ENCODE measurements around the gene UBA7.
A peak's percentile ranks its signal among the peaks of the same experiment; 100 is the strongest.

The UBA7 gene

GRCh38 chr3:49813497-49814174, at the start of gene UBA7:
TSS of gene UBA7 (minus strand) at chr3:49813953. CDS start at chr3:49813787, 166 bp downstream.
- peak within 1 kb of the TSS; percentile 73 for H3K4me3 ChIP-seq (ENCODE audit: low read length)
- no peaks in the 10 kb centered on the region for H3K9me3 ChIP-seq (ENCODE audit: control insufficient read depth, low read length)
- H3K27me3 ChIP-seq (ENCODE audit: control insufficient read depth, insufficient read depth, low read length) = no peaks in the 10 kb centered on the region
- H3K36me3 ChIP-seq (ENCODE audit: control insufficient read depth, insufficient read depth, low read length) = peaks cover 8% of the 10 kb centered on the region
- peaks cover 19% of the 10 kb centered on the region for H3K4me1 ChIP-seq (ENCODE audit: control insufficient read depth, insufficient read depth, low read length)
- H3K9ac ChIP-seq (ENCODE audit: low read length) = peak within 1 kb of the TSS; percentile 73

- no peaks in the 10 kb centered on the region for H3K9me3 ChIP-seq (ENCODE audit: control insufficient read depth, low read length)
- H3K4me1 ChIP-seq (ENCODE audit: control insufficient read depth, insufficient read depth, low read length) = peaks cover 13% of the 10 kb centered on the region
- H3K9ac ChIP-seq (ENCODE audit: low read length) = no peak overlapping the region
- no peaks in the 10 kb centered on the region for H3K36me3 ChIP-seq (ENCODE audit: control insufficient read depth, insufficient read depth, low read length)
- H3K27me3 ChIP-seq (ENCODE audit: control insufficient read depth, insufficient read depth, low read length) = peaks cover 17% of the 10 kb centered on the region
- H3K4me3 ChIP-seq (ENCODE audit: low read length) = no peak overlapping the region
Measured at GRCh38 chr3:49859576-49860305, 46.0 kb upstream of the UBA7 start.

GRCh38 chr3:49856181-49857005, 42.6 kb upstream of the UBA7 start, which contains the start of gene TRAIP:
TSS of gene TRAIP (minus strand) at chr3:49856564. CDS start at chr3:49856453, 111 bp downstream.
- peak within 1 kb of the TSS; percentile 16 for H3K9ac ChIP-seq (ENCODE audit: low read length)
- H3K36me3 ChIP-seq (ENCODE audit: control insufficient read depth, insufficient read depth, low read length) = no peaks in the 10 kb centered on the region
- H3K4me1 ChIP-seq (ENCODE audit: control insufficient read depth, insufficient read depth, low read length) = peaks cover 13% of the 10 kb centered on the region
- H3K9me3 ChIP-seq (ENCODE audit: control insufficient read depth, low read length) = no peaks in the 10 kb centered on the region
- no peaks in the 10 kb centered on the region for H3K27me3 ChIP-seq (ENCODE audit: control insufficient read depth, insufficient read depth, low read length)
- peak within 1 kb of the TSS; percentile 61 for H3K4me3 ChIP-seq (ENCODE audit: low read length)

GRCh38 chr3:49855662-49856061, 41.9 kb upstream of the UBA7 start:
- Histone ChIP-seq H3K36me3 (ENCODE audit: control insufficient read depth, insufficient read depth, low read length) (no peaks in the 10 kb centered on the region), H3K4me1 (ENCODE audit: control insufficient read depth, insufficient read depth, low read length) (peaks cover 13% of the 10 kb centered on the region), H3K9me3 (ENCODE audit: control insufficient read depth, low read length) (no peaks in the 10 kb centered on the region), H3K4me3 (ENCODE audit: low read length) (peak overlapping the region; percentile 61), H3K9ac (ENCODE audit: low read length) (no peak overlapping the region), H3K27me3 (ENCODE audit: control insufficient read depth, insufficient read depth, low read length) (no peaks in the 10 kb centered on the region)

GRCh38 chr3:49845694-49846093, 31.9 kb upstream of the UBA7 start:
- Histone ChIP-seq H3K9me3 (ENCODE audit: control insufficient read depth, low read length) (no peaks in the 10 kb centered on the region), H3K36me3 (ENCODE audit: control insufficient read depth, insufficient read depth, low read length) (no peaks in the 10 kb centered on the region), H3K4me1 (ENCODE audit: control insufficient read depth, insufficient read depth, low read length) (no peaks in the 10 kb centered on the region), H3K27me3 (ENCODE audit: control insufficient read depth, insufficient read depth, low read length) (no peaks in the 10 kb centered on the region), H3K4me3 (ENCODE audit: low read length) (no peak overlapping the region), H3K9ac (ENCODE audit: low read length) (no peak overlapping the region)

- H3K27me3 ChIP-seq (ENCODE audit: control insufficient read depth, insufficient read depth, low read length) = no peaks in the 10 kb centered on the region
- H3K36me3 ChIP-seq (ENCODE audit: control insufficient read depth, insufficient read depth, low read length) = no peaks in the 10 kb centered on the region
- H3K4me3 ChIP-seq (ENCODE audit: low read length) = no peak overlapping the region
- no peaks in the 10 kb centered on the region for H3K4me1 ChIP-seq (ENCODE audit: control insufficient read depth, insufficient read depth, low read length)
- H3K9me3 ChIP-seq (ENCODE audit: control insufficient read depth, low read length) = no peaks in the 10 kb centered on the region
- no peak overlapping the region for H3K9ac ChIP-seq (ENCODE audit: low read length)
Measured at GRCh38 chr3:49844464-49845183, 30.9 kb upstream of the UBA7 start.

GRCh38 chr3:49842843-49843517, 29.2 kb upstream of the UBA7 start:
- no peaks in the 10 kb centered on the region for H3K9me3 ChIP-seq (ENCODE audit: control insufficient read depth, low read length)
- H3K27me3 ChIP-seq (ENCODE audit: control insufficient read depth, insufficient read depth, low read length) = no peaks in the 10 kb centered on the region
- H3K9ac ChIP-seq (ENCODE audit: low read length) = no peak overlapping the region
- no peaks in the 10 kb centered on the region for H3K36me3 ChIP-seq (ENCODE audit: control insufficient read depth, insufficient read depth, low read length)
- H3K4me1 ChIP-seq (ENCODE audit: control insufficient read depth, insufficient read depth, low read length) = peaks cover 6% of the 10 kb centered on the region
- H3K4me3 ChIP-seq (ENCODE audit: low read length) = no peak overlapping the region

- Histone ChIP-seq H3K9ac (ENCODE audit: low read length) (no peak overlapping the region), H3K4me3 (ENCODE audit: low read length) (no peak overlapping the region), H3K27me3 (ENCODE audit: control insufficient read depth, insufficient read depth, low read length) (no peaks in the 10 kb centered on the region), H3K36me3 (ENCODE audit: control insufficient read depth, insufficient read depth, low read length) (no peaks in the 10 kb centered on the region), H3K9me3 (ENCODE audit: control insufficient read depth, low read length) (no peaks in the 10 kb centered on the region), H3K4me1 (ENCODE audit: control insufficient read depth, insufficient read depth, low read length) (peaks cover 6% of the 10 kb centered on the region)
Measured at GRCh38 chr3:49841806-49842205, 28.1 kb upstream of the UBA7 start.

- Histone ChIP-seq H3K9ac (ENCODE audit: low read length) (no peak overlapping the region), H3K9me3 (ENCODE audit: control insufficient read depth, low read length) (no peaks in the 10 kb centered on the region), H3K27me3 (ENCODE audit: control insufficient read depth, insufficient read depth, low read length) (no peaks in the 10 kb centered on the region), H3K4me3 (ENCODE audit: low read length) (no peak overlapping the region), H3K36me3 (ENCODE audit: control insufficient read depth, insufficient read depth, low read length) (no peaks in the 10 kb centered on the region), H3K4me1 (ENCODE audit: control insufficient read depth, insufficient read depth, low read length) (peaks cover 6% of the 10 kb centered on the region)
Measured at GRCh38 chr3:49841126-49841696, 27.5 kb upstream of the UBA7 start.

GRCh38 chr3:49840388-49840787, 26.6 kb upstream of the UBA7 start:
- no peak overlapping the region for H3K9ac ChIP-seq (ENCODE audit: low read length)
- peaks cover 6% of the 10 kb centered on the region for H3K4me1 ChIP-seq (ENCODE audit: control insufficient read depth, insufficient read depth, low read length)
- no peak overlapping the region for H3K4me3 ChIP-seq (ENCODE audit: low read length)
- H3K9me3 ChIP-seq (ENCODE audit: control insufficient read depth, low read length) = no peaks in the 10 kb centered on the region
- H3K27me3 ChIP-seq (ENCODE audit: control insufficient read depth, insufficient read depth, low read length) = no peaks in the 10 kb centered on the region
- no peaks in the 10 kb centered on the region for H3K36me3 ChIP-seq (ENCODE audit: control insufficient read depth, insufficient read depth, low read length)
